ENCODE results near the gene THAP11. TPM values are rescaled to one million over a fixed set of nuclear protein-coding genes. Genes with fewer than 3 reads are reported as not detected.
"Not testable (repeated sequence)": the region's sequence is repeated elsewhere in the genome, so short reads cannot be mapped to it uniquely, and the experiment has no call there.

The THAP11 gene
- total and polyA plus RNA-seq, 7 donors = 30.2 to 78.6 (median 35.0) TPM

GRCh38 chr16:67833030-67833414 lies 9.1 kb upstream of the THAP11 start:
- peaks cover 17% of the 10 kb centered on the region for H3K4me1 ChIP-seq
- peak overlapping the region; percentile 80 for H3K27ac ChIP-seq
- H3K9me3 ChIP-seq = no peaks in the 10 kb centered on the region
- DNase-seq (no peak), ATAC-seq (peak in 3 of 4 donors; percentile 11 to 28 (median 15))
- no peak for TF ChIP-seq CTCF (IDR thresholded peaks at IDR 0.05)
- H3K27me3 ChIP-seq (ENCODE audit: insufficient read depth in 3 of 3, low read length in 2 of 3) = no peaks in the 10 kb centered on the region
- H3K36me3 ChIP-seq (ENCODE audit: insufficient read depth in 1 of 2, low read depth in 1 of 2) = peaks cover 4 to 43% of the 10 kb centered on the region in 2 donors
- 0 to 2% (median 1%) methylated on average over 3 of the region's 3 CpGs for WGBS, 3 donors
- intact Hi-C loops (cut with DNase I) = no loop called here
- peak overlapping the region; percentile 80 for H3K4me3 ChIP-seq

GRCh38 chr16:67833415-67834241 lies 8.5 kb upstream of the THAP11 start:
- Histone ChIP-seq H3K27ac (peak overlapping the region; percentile 80), H3K36me3 (ENCODE audit: insufficient read depth in 1 of 2, low read depth in 1 of 2) (peaks cover 3 to 37% of the 10 kb centered on the region in 2 donors), H3K4me3 (peak overlapping the region; percentile 80), H3K4me1 (peaks cover 17% of the 10 kb centered on the region), H3K9me3 (no peaks in the 10 kb centered on the region), H3K27me3 (ENCODE audit: insufficient read depth in 3 of 3, low read length in 2 of 3) (no peaks in the 10 kb centered on the region)
- no peak for TF ChIP-seq CTCF (IDR thresholded peaks at IDR 0.05)
- intact Hi-C loops (cut with DNase I) = no loop called here
- 0 to 1% (median 0%) methylated on average over 49 of the region's 49 CpGs for WGBS, 3 donors
- DNase-seq = peak; percentile 95 to 97
- peak; percentile 96 to 100 (median 98) for ATAC-seq

GRCh38 chr16:67834242-67834614 lies 7.9 kb upstream of the THAP11 start:
- peak overlapping the region; percentile 80 for H3K4me3 ChIP-seq
- intact Hi-C loops (cut with DNase I) = no loop called here
- peak overlapping the region; percentile 80 for H3K27ac ChIP-seq
- 69 to 82% (median 81%) methylated on average over 10 of the region's 10 CpGs for WGBS, 3 donors
- H3K9me3 ChIP-seq = no peaks in the 10 kb centered on the region
- H3K36me3 ChIP-seq (ENCODE audit: insufficient read depth in 1 of 2, low read depth in 1 of 2) = peaks cover 3 to 31% of the 10 kb centered on the region in 2 donors
- TF ChIP-seq CTCF (IDR thresholded peaks at IDR 0.05) = no peak
- DNase-seq (no peak), ATAC-seq (peak in 1 of 4 donors; percentile 1)
- peaks cover 17% of the 10 kb centered on the region for H3K4me1 ChIP-seq
- no peaks in the 10 kb centered on the region for H3K27me3 ChIP-seq (ENCODE audit: insufficient read depth in 3 of 3, low read length in 2 of 3)

GRCh38 chr16:67837190-67837589 lies 4.9 kb upstream of the THAP11 start:
- 79 to 89% (median 88%) methylated on average over 10 of the region's 10 CpGs for WGBS, 3 donors
- intact Hi-C loops (cut with DNase I); H3K9me3 ChIP-seq; ATAC-seq; H3K27me3 ChIP-seq (ENCODE audit: insufficient read depth in 3 of 3, low read length in 2 of 3); H3K36me3 ChIP-seq (ENCODE audit: insufficient read depth in 1 of 2, low read depth in 1 of 2); DNase-seq; H3K4me3 ChIP-seq; H3K27ac ChIP-seq: not testable (repeated sequence)
- peaks cover 22% of the 10 kb centered on the region for H3K4me1 ChIP-seq

- TF ChIP-seq CTCF (IDR thresholded peaks at IDR 0.05) = no peak
These were observed 4.3 kb upstream of the THAP11 start for GRCh38 chr16:67837811-67838210.

More at GRCh38 chr16:67837811-67838210, 4.3 kb upstream of the THAP11 start:
- no peak for ATAC-seq
- H3K4me1 ChIP-seq = peaks cover 17% of the 10 kb centered on the region
- H3K9me3 ChIP-seq = no peaks in the 10 kb centered on the region
- H3K27ac ChIP-seq = no peak overlapping the region
- intact Hi-C loops (cut with DNase I) = no loop called here
- no peaks in the 10 kb centered on the region for H3K36me3 ChIP-seq (ENCODE audit: insufficient read depth in 1 of 2, low read depth in 1 of 2)
- no peaks in the 10 kb centered on the region for H3K27me3 ChIP-seq (ENCODE audit: insufficient read depth in 3 of 3, low read length in 2 of 3)
- DNase-seq = no peak
- 68 to 83% (median 80%) methylated on average over 2 of the region's 2 CpGs for WGBS, 3 donors
- H3K4me3 ChIP-seq = no peak overlapping the region
